Suppressor macrophage treated with lipopolysaccharide for 1 hour (primary cell): ENCODE data around the gene MET.

Source experiments
- DNase-seq, 3 donors: peaks; one replicate each; pipeline ENCODE4 v3.0.0-alpha.2; 2020 to 2022

Gene MET

DNA sequence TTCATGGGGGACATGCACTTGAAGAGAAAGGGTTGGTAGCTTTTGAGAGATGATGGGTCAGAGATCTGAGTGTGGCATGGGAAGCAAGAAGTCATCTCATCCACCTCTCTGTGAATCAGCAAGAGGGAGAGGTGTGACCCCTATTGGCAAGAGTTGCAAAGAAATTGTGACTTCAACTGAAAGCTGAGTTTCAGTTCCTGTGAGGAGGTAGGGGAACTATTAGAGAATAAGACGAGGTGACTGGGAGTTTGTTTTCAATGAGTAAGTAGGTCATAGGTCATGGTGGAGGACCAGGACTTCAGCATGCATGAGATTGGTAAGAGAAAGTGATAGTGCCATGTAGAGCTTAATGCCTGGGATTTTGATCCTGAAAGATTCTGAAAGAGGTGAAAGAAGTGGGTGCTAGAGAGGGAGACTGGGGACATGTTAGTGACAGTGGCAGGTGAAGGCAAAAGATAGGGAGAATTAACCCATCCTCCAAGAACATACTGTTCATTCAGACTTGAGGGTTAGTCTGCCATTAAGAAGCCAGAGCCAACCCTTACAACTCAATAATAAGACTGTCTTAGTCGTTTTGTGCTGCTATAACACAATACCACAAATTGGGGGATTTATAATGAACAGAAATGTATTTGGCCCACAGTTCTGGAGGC lies 114.9 kb downstream of the MET start:
- peak; percentile 71 to 89 (median 85) for DNase-seq

DNA sequence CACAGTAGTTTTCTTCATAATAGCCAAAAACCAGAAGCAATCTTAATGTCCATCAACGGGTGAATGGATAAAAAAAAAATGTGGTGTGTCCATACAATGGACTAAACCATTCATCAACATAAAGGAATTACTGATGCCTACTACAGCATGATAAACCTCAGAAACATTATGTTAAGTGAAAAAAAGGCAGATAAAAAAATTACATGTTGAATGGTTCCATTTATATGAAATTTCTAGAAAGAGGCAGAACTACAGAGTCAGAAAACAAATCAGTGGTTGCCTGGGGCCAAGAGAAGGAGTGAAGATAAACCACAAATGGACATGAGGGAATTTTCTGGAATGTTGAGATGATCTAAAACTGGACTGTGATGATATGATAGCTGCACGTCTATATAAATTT lies 115.9 kb downstream of the MET start:
- DNase-seq: no peak

DNA sequence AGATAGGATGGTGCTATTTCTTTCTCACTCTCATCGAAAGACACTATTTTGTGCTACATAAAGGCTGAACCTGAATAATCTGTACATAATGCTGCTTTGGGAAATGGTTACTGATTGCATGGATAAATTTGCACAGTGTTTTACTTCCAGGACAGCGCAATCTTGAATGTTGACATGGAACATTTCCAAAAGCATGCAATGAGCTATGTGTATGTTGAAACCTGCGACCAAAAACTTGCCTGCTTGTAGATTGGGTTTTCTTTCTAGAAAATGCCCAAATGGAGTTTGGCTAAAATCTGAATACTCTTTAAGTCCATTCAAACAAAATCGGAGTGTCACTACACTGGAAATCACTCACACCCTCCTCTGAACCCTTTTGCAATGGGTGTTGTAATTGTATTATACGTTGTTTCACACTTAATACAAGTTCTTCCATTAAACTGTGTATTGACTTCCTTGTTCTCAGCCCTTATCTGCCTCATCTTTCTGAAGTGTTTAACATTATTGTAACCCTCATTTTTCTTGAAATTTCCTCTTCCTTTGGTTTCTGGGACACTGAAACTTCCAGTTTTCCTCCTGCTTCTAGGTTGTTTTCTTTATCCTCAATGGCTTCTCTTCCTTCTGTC lies 116.7 kb downstream of the MET start:
- DNase-seq: no peak

DNA sequence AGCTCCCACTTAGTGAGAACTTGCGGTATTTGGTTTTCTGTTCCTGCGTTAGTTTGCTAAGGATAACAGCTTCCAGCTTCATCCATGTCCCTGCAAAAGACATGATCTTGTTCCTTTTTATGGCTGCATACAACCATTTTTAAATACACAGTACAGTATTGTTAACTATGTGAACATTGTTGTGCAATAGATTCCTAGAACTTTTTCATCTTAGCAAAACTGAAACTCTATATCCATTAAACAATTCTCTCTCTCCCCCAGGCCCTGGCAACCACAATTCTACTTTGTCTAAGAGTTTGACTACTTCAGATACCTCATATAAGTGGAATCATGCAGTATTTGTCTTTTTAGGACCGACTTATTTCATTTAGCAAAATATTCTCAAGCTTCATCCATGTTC lies 118.0 kb downstream of the MET start:
- no peak for DNase-seq

DNA sequence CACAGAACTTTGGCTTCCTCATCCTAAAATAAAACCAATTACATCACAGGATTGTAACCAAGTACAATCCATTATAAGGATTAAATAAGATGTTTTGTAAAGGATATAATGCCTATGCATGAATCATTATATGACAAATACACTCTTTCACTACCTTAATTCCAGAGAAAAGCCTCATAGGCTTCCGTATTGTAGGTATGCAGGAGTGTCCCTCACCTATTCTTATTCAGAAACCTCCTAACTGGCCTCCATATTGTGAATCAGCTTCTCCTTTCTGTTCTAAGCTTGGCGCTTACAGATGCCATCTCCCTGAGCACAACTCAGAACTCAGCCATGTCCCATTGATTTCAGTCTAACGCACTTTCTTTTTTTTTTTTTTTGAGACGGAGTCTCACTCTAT lies 120.8 kb downstream of the MET start:
- no peak for DNase-seq

DNA sequence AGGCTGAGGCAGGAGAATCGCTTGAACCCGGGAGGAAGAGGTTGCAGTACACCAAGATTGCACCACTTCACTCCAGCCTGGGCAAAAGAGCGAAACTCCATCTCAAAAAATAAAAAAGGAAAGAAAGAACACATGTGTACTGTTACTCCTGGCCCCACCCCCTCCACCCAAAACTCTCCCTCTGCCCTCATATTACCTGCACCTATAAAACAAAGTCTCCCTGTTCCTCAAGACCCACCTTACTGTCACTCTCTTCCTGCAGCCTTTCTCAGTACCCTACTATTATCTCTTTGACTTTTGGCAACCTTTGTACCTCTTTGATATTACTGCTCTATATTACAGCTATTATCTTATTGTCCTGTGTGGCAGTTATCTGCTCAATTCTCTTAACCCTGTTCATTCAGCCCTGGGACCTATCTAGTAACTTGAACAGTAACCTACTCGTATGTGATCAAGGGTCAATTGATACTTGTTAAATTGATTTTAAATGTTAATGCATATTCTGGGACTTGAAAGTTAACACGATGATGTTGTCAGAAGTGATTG lies 121.9 kb downstream of the MET start:
- no peak for DNase-seq

DNA sequence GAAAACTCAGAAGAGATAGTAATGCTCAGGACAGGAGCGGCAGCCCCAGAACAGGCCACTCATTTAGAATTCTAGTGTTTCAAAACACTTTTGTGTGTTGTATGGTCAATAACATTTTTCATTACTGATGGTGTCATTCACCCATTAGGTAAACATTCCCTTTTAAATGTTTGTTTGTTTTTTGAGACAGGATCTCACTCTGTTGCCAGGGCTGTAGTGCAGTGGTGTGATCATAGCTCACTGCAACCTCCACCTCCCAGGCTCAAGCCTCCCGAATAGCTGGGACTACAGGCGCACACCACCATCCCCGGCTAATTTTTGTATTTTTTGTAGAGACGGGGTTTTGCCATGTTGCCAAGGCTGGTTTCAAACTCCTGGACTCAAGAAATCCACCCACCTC lies 124.5 kb downstream of the MET start:
- DNase-seq: no peak

DNA sequence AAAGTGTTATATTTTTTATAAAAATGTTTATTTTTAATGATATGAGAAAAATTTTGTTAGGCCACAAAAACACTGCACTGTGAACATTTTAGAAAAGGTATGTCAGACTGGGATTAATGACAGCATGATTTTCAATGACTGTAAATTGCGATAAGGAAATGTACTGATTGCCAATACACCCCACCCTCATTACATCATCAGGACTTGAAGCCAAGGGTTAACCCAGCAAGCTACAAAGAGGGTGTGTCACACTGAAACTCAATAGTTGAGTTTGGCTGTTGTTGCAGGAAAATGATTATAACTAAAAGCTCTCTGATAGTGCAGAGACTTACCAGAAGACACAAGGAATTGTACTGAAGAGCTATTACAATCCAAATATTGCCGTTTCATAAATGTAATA lies 125.6 kb downstream of the MET start:
- DNase-seq: no peak

DNA sequence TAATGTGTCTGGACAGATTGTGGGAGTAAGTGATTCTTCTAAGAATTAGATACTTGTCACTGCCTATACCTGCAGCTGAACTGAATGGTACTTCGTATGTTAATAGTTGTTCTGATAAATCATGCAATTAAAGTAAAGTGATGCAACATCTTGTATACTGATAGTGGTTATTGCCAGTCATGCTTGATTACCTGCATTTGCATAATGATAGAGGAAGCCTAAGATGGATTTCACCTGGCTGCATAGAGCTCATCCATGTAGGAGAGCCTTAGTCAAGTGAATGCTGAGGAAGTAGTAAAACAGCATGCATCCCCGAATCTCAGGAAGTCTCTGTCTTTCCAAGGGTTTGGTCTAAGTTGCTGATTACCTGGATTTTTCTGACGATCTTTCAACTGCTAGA lies 126.2 kb downstream of the MET start:
- DNase-seq: no peak

DNA sequence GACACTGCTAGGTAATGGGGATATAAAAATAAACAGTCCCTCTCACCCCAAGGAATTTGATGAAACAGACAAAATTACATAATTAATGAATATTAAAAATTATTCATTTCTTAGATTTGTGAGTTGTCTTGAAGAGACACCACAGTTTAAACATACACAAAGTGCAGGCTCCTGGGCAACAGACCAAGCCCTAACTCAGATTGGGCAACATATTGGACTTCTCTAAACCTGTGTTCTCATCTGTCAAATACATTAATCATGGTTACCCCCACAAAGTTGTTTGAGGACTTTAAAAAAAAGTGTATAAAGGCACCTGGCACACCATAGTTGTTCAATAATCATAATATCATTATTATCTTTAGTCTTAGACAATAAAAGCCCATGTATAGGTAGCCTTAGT lies 127.9 kb downstream of the MET start:
- no peak for DNase-seq

DNA sequence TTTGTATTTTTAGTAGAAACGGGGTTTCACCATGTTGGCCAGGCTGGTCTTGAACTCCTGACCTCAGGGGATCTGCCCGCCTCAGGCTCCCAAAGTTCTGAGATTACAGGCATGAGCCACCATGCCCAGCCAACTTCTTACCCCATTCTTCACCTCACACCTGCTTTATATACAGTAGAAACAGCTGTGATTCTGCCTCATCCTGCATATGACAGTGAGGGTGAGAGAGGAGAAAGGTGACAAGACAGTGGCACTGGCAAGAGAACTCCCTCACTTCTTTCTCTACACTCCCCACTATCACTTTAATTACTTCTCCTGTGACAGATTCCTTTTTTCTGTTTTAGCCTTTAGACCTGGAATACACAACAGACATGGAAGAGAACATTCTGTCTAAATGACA lies 128.6 kb downstream of the MET start:
- DNase-seq: no peak

DNA sequence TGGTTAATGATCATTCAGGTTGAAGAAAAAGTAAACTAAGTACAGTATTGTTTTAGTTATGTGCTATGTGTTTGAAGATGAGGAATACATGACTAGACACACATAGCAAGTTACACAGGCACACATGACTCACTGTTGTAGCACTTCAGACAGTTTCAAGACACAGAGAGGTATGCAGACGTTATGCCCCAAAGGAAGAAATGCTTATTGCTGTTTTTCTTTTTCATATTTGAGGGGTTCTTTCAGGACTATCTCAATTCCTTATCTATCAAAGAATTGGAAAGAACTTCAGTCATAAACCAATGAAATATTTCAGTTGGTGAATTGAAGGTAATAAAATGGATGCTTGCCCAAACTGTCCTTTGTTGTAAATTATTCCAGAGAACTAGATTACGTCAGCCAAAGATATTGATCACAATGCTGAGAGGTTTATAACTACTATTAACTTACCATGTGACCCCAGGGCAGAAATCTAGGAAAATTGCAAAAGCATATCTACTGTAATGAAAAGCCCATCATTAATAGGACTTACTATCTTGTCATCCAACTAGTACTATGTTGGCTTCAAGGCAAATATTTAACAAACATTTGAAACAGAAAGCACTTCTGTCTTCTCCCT lies 129.2 kb downstream of the MET start:
- no peak for DNase-seq

DNA sequence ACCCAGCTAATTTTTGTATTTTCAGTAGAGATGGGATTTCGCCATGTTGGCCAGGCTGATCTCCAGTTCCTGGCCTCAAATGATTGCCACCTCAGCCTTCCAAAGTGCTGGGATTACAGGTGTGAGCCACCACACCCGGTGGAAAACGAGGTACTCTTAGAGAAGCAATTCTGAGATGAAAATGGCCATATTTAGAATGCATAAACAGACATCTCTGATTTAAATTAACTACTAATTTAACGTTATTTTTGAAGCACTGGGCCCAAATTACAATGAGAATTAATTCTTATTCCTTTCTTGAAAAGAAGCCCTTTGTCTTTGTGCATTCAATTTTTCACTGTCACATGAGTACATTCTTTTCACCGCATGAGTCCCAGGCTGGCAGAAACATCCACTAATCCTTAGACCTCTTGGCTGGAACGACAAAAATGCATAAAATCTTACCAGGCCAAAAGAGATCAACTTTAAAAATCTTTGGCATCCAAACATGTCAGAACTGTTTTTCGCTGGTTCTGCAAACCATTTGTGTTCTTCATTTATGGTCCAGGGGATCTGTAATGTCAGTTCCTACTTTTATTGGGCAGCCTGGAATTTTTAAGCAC lies 130.2 kb downstream of the MET start:
- DNase-seq: no peak

DNA sequence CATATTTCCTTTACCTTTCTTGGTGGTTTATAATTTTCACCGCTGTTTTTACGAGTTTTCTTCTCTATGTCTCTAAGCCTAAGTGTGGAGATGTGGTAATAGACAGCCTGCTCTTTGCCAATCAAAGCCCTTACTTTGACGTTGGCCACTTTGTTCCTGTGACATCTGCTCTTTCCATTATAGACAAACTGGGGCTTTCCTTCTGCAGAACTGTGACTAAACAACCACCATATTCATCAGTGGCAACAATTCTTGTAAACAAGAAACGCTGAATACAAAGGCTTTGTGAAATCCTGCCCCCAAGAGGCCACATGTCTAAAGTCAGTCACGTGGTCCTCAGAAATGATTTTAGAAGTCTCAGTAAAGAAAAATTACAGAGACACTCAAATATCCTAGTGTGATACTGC lies 130.8 kb downstream of the MET start:
- DNase-seq: peak; percentile 77 to 92 (median 86)

DNA sequence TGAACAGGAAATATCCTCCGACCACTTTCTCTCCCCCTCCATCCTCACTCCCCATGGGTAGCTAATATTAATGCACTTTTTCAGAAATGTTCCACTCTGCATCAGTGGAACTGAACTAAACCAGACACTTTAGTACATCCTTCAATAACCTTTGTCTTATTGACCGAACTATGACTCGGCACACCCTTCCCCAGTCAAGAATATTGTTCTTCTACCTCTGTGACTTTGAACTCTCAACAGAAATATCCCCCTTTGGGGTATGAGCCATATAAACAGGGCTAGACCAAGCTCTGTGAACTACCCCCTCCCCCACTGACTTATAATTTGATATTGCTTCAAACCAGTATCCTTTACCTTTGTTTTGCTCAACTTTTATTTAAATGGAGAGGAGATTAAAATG lies 132.5 kb downstream of the MET start:
- DNase-seq: no peak

DNA sequence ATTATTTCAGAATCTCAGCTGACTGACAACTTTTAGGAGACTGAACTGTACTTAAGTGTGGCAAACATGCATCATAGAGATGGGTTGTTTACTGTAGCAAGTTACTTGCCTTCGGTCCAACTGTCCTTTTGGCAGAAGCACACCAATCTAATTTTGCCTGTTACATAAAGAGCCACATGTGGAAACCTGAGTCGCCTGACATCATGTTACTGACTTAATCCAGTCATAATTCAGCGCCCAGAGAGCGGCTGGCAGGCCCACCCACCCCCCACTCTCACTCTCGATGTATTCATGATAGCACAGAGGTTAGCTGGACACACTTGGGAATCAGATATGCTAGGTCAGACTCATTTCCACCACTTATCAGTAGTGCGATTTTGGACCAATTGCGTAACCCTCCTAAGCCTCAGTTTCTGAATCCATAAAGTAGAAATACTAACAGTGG lies 133.1 kb downstream of the MET start:
- DNase-seq: no peak

DNA sequence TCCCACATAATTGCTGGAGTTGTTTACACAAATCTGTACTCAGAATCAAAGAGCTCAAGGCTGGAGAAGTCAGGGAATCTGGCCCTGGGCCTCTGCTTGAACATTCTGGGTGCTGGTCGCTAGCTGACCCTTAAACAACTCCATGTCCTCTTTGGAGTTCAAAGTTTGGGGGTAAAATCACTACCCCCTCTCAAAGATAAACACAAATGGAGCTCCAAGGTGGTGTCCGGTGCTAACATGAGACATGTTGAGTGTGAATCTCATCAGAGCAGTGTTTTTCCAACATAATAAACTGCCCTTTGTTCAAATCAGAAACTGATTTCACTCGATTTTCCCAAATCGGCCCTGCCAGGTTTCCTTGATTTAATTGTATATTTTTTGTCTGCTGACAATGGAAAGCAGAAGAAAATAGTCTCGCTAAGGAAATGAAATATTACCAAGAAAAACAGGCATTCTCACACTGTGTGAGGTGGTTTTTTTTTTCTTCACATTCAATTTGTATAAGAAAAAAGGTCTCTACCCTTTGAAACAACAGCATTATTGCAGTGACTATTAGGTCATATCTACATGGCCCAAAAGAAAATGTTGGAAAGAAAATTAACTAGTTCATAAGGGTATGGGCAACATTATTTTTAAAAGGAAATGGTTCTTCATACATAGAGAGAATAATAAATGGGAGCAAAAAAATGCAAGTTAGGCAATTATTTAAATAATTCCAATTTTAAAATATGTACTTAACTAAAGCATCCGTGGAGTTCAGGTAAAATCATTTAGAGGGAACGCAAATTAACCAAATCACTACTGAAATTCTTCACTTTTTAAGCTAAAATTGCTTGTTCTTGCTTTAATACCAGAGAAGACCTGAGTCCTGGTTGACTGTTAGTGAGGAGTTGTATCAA lies 134.3 kb downstream of the MET start:
- DNase-seq: no peak

DNA sequence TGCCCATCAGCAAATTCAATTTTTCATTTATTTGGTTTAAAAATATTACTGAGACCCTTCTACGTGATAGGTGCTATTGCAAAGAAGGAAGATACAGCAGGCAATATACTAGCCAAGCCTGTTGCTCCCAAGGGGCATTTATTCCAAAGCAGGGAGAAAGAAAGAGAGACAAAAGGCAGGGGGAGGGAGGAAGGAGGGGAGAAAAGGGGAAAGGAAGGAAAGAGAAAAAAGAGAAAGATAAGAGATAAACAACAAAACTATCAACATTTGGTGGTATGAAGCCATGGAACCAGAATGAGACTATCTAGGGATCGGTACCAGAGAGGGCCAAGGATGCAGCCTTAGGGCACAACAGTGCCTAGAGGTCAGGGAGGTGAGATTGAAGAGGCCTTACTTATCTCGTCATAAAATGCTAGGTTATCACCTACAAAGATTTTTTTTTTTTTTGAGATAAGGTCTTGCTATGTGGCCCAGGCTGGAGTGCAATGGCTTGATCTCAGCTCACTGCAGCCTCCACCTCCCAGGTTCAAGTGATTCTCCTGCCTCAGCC lies 135.1 kb downstream of the MET start:
- no peak for DNase-seq

DNA sequence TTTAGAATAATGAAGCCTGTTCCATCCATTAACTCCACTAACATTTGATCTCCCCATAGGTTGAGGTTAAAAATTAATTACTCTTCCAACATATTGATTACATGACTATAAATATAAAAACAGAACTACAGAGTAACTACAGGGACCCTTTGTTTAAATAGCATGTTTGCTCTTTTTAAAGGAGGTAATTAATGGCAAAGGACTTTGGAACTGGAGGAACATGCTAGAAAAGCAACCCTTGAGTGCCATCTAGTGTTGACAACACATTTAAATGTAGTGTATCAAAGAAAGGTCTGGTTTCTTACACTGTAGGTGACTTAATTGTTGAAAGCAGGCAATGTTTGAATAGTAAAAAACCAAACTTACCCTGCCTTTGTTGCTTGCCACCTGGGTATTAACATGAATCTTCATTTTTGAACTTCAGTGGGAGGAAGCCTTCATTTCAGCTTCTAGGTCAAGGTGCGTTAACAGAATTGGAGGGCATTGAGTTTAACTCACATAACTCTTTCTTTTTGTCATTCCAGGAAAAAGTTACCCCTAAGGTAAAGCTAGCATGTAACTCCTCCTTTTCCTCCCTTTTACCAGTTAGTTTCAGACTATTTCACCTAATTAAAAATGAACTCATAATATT lies 137.8 kb downstream of the MET start:
- DNase-seq: peak; percentile 80 to 87 (median 83)

DNA sequence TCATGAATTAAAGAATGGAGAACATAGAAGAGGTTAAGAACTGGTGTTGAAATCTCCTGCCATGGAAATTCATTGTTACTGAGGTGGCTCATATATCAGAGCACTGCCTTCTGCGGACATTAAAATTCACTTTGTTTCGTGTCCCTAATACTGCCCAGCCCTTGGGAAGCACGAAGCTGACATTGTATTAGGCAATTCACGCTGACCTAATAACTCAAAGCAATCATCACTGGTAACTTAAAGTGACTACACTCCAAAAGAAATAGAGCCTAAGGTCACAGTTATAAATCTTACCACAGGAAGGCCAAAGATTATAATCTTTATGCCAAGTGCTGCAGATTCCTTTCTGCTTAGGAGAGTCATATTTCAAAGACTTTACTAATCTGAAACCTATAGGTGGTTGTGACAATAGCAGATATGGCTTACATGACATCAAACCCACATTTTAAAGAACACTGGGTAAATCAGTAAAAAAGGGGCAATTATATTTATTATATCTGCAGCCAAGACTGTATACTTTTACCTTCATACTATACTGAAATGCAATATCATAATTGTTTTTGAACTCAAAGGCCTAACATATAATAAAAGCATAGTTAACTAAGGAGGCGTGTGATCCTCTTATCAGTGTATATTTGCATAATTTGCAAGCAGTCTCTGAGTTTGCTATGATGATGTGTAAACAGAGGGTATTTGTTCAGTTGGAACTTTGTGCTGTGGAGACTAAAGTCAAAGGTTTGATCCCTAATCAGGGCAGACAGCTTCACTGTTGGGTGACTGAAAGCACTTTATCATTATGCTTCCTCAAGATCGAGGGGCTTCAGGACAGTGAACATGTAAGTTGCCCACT lies 138.5 kb downstream of the MET start:
- DNase-seq: peak; percentile 31 to 58 (median 56)

DNA sequence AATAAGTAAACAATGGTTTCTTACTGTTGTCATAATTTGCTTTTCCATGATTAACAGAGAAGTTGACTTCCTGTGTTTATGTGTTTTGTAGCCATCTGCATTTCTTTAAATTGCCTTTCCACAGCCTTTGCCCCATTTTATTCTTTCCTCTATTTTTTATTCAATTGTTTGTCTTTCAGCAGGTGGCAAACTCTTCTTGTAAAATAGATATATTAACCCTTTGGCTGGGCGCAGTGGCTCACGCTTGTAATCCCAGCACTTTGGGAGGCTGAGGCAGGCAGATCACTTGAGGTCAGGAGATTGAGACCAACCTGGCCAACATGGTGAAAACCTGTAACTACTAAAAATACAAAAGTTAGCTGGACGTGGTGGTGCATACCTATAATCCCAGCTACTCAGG lies 139.8 kb downstream of the MET start:
- DNase-seq: no peak
